Prostate gland (tissue), 2 donors: Measurements from ENCODE around the gene RFPL1. TPM values are rescaled to one million over a fixed set of nuclear protein-coding genes. Genes with fewer than 3 reads are reported as not detected.
"Not testable (repeated sequence)": the region's sequence is repeated elsewhere in the genome, so short reads cannot be mapped to it uniquely, and the experiment has no call there.

Source experiments
- DNase-seq: peaks from one replicate; pipeline ENCODE4 v3.0.0-alpha.2; 2019; ENCODE audit warnings: low spot score
- H3K27ac ChIP-seq, 2 donors: fragments of 200-600 bp; sonication (generic); 2 replicates each; pipeline ENCODE4 v1.5.1; 2017 to 2019
- H3K27me3 ChIP-seq: fragments of 200-600 bp; sonication (generic); replicated peaks from 2 replicates; pipeline ENCODE4 v1.5.1; 2019; ENCODE audit not compliant: insufficient read depth
- H3K36me3 ChIP-seq, 2 donors: fragments of 200-600 bp; sonication (generic); 1 replicate in 1 of 2; 2 replicates in 1 of 2; pipeline versions ENCODE4 v1.5.1 to v1.8.1; 2017 to 2019
- H3K4me1 ChIP-seq: fragments of 200-600 bp; sonication (generic); replicated peaks from 2 replicates; pipeline ENCODE4 v1.5.1; 2019
- H3K4me3 ChIP-seq, 2 donors: fragments of 200-600 bp; sonication (generic); 2 replicates each; pipeline ENCODE4 v1.5.1; 2017 to 2019
- H3K9me3 ChIP-seq: fragments of 200-600 bp; sonication (generic); 2 replicates; pipeline ENCODE4 v1.5.1; 2017
- POLR2A ChIP-seq: fragments of 450-650 bp; IDR thresholded peaks from one replicate; pipeline ENCODE4 v1.6.1; 2016; ENCODE audit warnings: antibody characterized with exemption, mild to moderate bottlenecking
- POLR2AphosphoS5 ChIP-seq: sonication (generic); formaldehyde crosslinking; IDR thresholded peaks from one replicate; pipeline ENCODE4 v1.6.1; 2017; ENCODE audit warnings: antibody characterized with exemption
- WGBS: methylation state at CpG from one replicate; pipeline ENCODE4 v1.1.5; 2018; 5-methylcytosine and 5-hydroxymethylcytosine counted together
- intact Hi-C: fragments of 100-400 bp; cut with DNase I; formaldehyde crosslinking; loops from one replicate; pipeline ENCODE4 v1.14.2; 2022
- total RNA-seq, 2 donors: library from RNA; depleted of rRNA; stranded (reverse); fragments of >200 nt; gene quantifications; one replicate each; pipeline ENCODE4 v1.1.0, GENCODE V29; 2016
- TF ChIP-seq, protein P1 (sequence below), 4 experiments: fragments of 200-600 bp in 2 of 4; fragments of 450-650 bp in 2 of 4; sonication (generic) in 2 of 4; IDR thresholded peaks; 1 replicate in 3 of 4; 2 replicates in 1 of 4; pipeline ENCODE4 v1.5.1; 2016 to 2019; ENCODE audit warnings: antibody characterized with exemption in 4 of 4, mild to moderate bottlenecking in 2 of 4, moderate library complexity in 2 of 4

The RFPL1 gene
- total RNA-seq, 2 donors from 2014 or later, result 1.7 TPM; not detected in 1

DNA sequence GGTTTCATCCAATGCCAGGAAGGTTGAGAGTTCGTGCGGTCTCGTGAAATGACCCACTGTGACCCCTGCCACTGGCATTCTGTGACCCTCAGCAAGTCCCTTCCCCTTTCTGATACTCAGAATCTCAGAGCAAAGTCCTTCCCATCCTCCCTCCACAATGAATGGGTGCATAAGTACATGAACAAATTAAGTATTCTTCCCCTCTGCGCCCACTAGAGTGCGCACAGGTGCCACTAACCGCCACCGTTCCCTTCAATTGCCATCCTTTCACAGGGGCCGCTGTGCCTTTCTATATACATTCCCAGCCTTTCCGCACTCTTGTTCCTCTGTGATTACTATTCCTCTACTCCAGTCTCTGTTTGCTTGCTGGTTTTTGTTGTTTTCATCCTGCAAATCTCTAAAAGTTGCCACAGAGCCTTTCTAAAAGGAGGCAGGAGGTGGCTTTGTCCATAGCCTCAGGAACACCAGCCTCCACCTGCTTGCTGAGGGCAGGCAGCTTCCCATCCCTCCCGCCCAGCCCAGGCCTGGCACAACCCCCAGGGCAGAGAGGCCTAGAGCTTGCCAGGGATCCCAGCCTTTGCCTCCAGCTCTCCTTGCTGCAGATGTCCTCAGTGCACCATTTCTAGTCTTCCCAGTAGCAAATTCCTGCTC is 43.3 kb upstream of the RFPL1 start:
- 9% methylated on average over 10 of the region's 10 CpGs for WGBS
- intact Hi-C loops, result loop anchor here (5.0 kb wide), 1 partner anchor 127 kb away; no protein-coding TSS in a partner anchor
- peak; percentile 83 for DNase-seq

DNA sequence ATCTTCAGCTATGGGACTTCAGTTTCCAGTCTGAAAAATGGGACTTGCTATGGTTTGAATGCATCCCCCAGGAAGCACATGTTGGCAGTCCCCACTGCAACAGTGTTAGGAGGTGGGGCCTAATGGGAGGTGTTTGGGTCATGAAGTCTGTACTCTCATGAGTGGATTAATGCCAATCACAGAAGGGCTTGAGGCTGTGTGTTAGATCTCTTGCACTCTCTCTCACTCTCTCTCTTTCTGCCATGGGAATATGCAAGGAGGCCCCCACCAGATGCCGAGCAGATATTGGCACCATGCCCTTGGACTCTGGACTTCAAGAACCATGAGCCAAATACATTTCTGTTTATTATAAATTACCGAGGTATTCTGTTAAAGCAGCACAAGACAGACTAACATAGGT is 42.3 kb upstream of the RFPL1 start:
- H3K4me1 ChIP-seq, result peaks cover 5% of the 10 kb centered on the region
- no peaks in the 10 kb centered on the region for H3K27me3 ChIP-seq
- no peak for DNase-seq
- no peak overlapping the region for H3K27ac ChIP-seq
- H3K36me3 ChIP-seq, result no peaks in the 10 kb centered on the region
- no peaks in the 10 kb centered on the region for H3K9me3 ChIP-seq
- intact Hi-C loops, result loop anchor here (5.0 kb wide), 1 partner anchor 126 kb away; no protein-coding TSS in a partner anchor
- WGBS, result 46% methylated on average over 2 of the region's 2 CpGs
- TF ChIP-seq POLR2A (no peak), POLR2AphosphoS5 (no peak)
- TF ChIP-seq, protein P1, sequence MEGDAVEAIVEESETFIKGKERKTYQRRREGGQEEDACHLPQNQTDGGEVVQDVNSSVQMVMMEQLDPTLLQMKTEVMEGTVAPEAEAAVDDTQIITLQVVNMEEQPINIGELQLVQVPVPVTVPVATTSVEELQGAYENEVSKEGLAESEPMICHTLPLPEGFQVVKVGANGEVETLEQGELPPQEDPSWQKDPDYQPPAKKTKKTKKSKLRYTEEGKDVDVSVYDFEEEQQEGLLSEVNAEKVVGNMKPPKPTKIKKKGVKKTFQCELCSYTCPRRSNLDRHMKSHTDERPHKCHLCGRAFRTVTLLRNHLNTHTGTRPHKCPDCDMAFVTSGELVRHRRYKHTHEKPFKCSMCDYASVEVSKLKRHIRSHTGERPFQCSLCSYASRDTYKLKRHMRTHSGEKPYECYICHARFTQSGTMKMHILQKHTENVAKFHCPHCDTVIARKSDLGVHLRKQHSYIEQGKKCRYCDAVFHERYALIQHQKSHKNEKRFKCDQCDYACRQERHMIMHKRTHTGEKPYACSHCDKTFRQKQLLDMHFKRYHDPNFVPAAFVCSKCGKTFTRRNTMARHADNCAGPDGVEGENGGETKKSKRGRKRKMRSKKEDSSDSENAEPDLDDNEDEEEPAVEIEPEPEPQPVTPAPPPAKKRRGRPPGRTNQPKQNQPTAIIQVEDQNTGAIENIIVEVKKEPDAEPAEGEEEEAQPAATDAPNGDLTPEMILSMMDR (IDR thresholded peaks at IDR 0.05), result no peak
- no peak overlapping the region for H3K4me3 ChIP-seq

More for the DNA sequence above, 43.3 kb upstream of the RFPL1 start:
- no peak for TF ChIP-seq POLR2A
- TF ChIP-seq POLR2AphosphoS5, result peak; percentile 83
- TF ChIP-seq, protein P1 (IDR thresholded peaks at IDR 0.05), result peak; percentile 31 to 90 (median 82)
- Histone ChIP-seq H3K4me1 (peaks cover 5% of the 10 kb centered on the region), H3K27me3 (no peaks in the 10 kb centered on the region), H3K4me3 (no peak overlapping the region), H3K36me3 (no peaks in the 10 kb centered on the region), H3K27ac (peak overlapping the region in 1 of 2 donors; percentile 60), H3K9me3 (no peaks in the 10 kb centered on the region)

DNA sequence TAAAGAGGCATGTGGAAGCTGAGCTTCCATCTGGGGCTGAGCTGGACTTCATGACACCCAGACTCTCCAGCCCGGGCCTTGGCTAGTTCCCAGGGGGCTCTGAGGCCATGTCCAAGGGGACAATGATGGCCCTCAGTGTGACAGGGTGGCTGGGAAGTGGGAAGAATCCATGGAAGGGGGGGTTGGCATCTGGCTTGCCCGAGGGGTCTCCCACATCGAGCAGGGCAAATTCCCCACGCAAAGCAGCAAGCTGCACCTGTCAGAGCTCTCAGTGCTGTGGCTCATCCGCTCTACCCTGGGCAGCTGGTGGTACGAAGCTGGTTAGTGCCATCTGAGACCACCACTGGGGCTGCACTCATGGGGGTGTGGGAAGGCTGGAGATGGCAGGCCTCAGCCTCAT is 40.6 kb upstream of the RFPL1 start:
- no peak for TF ChIP-seq POLR2A
- TF ChIP-seq, protein P1 (IDR thresholded peaks at IDR 0.05), result no peak
- TF ChIP-seq POLR2AphosphoS5, result no peak
- Histone ChIP-seq H3K4me1 (peaks cover 5% of the 10 kb centered on the region), H3K27me3 (no peaks in the 10 kb centered on the region), H3K9me3 (no peaks in the 10 kb centered on the region), H3K36me3 (no peaks in the 10 kb centered on the region), H3K4me3 (no peak overlapping the region), H3K27ac (no peak overlapping the region)
- no peak for DNase-seq
- intact Hi-C loops, result loop anchor here (5.0 kb wide), 1 partner anchor 125 kb away; no protein-coding TSS in a partner anchor
- WGBS, result 80% methylated on average over 6 of the region's 6 CpGs

DNA sequence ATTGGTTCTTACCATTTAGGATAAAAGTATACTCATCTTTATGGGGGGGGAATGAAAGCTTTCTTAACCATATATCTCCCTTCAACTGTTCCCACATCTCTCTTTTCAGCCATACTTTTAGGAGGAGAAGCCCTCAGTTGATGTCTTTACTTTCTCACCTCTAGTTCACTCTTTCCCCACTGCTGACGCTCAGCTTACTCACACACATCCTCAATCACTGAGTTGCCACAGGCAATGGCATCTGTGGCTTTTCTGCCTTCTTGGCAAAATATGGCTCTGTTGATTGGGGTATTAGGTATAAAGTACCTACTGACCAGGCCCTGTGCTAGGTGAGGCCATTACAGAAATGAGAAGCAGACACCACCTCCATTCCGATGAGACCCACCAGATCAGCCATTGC is 37.8 kb upstream of the RFPL1 start:
- DNase-seq, result no peak
- TF ChIP-seq, protein P1 (IDR thresholded peaks at IDR 0.05), result no peak
- TF ChIP-seq POLR2AphosphoS5 (no peak), POLR2A (no peak)
- H3K27ac ChIP-seq, result no peak overlapping the region
- 91% methylated on average over 2 of the region's 2 CpGs for WGBS
- no peak overlapping the region for H3K4me3 ChIP-seq
- no peaks in the 10 kb centered on the region for H3K4me1 ChIP-seq
- intact Hi-C loops, result no loop called here
- no peaks in the 10 kb centered on the region for H3K9me3 ChIP-seq
- no peaks in the 10 kb centered on the region for H3K36me3 ChIP-seq
- H3K27me3 ChIP-seq, result no peaks in the 10 kb centered on the region

DNA sequence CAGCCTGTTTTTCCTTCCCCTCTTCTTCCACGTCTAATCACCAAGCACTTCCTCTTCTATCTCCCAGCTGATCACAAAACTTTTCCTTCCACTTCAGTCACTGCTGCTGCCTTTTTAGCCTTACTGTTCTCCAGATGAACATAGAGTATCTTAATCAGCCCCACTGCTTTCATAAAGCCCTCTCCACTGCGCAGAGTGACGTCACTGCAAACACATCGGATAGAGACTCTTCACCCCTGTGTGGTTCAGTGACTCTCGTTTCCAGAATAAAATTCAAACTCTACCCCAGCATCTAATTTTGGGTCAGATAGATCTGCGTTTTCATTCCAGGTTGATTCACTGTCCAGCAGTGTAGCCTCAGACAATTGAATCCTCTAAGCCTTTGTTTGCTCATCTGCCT is 36.8 kb upstream of the RFPL1 start:
- H3K9me3 ChIP-seq, H3K4me3 ChIP-seq, intact Hi-C loops, H3K27ac ChIP-seq, H3K36me3 ChIP-seq, H3K27me3 ChIP-seq, H3K4me1 ChIP-seq, DNase-seq: not testable (repeated sequence)
- 58% methylated on average over 6 of the region's 6 CpGs for WGBS
